GM18520 (cell line): ENCODE measurements around the gene TNS4.

Experiments used
- ATAC-seq: cut with Tn5 transposase; IDR thresholded peaks from one replicate; pipeline ENCODE4 v1.9.1; 2021; ENCODE audit not compliant: unreplicated experiment

The TNS4 gene

DNA sequence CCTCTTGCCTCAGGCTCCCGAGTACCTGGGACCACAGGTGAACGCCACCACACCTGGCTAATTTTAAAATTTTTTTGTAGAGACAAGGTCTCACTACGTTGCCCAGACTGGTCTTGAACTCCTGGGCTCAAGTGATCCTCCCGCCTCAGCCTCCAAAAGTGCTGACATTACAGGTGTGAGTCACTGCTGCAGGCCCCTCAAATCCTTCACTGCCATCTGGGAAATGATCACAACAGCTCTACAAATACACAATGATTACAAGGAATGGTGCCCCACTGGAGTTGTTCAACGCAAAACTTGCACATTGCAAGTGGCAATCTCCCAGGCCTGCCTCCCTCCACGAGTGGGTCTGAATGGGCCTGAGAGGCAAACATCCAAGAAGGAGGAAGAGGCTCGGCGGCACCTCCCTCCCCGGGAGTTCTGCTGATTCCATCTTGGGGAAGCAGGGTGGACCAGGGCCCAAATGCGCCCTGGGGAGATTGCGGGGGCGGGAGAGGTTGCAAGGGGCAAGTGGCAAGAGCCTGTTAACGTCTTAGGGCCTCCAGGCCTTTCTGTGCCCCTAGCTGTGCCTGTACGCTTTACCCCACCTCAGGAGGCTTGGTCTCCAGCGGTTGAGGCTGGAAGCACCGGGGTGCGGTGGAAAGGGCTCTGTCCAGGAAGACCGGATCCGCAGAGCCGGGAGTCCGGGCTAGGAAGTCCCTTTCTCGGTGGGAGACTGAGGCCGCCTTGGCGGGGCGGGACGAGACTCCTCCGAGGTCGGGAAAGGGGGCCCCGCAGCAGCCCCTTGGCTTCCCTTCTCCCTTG, 58.8 kb downstream of the TNS4 start:
- ATAC-seq = no peak

DNA sequence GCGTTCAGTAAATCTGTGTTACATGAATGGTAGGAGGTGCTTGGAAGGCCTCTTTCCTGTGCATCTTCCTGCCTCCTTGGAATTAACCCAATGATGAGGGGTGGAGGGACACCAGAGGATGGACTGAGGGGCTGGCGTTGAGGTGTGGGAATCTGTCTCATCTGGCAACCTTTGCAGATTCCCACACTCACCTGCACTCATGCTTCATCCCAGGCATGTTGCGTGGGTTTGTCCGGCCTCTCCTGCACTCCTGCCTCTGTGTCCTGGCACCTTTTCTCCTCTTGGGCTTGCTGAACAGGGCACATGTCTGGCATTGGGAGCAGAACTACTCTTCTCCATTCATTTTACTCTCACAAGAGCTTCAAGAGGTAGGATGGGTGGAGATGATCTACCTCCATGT, 61.3 kb downstream of the TNS4 start:
- no peak for ATAC-seq

DNA sequence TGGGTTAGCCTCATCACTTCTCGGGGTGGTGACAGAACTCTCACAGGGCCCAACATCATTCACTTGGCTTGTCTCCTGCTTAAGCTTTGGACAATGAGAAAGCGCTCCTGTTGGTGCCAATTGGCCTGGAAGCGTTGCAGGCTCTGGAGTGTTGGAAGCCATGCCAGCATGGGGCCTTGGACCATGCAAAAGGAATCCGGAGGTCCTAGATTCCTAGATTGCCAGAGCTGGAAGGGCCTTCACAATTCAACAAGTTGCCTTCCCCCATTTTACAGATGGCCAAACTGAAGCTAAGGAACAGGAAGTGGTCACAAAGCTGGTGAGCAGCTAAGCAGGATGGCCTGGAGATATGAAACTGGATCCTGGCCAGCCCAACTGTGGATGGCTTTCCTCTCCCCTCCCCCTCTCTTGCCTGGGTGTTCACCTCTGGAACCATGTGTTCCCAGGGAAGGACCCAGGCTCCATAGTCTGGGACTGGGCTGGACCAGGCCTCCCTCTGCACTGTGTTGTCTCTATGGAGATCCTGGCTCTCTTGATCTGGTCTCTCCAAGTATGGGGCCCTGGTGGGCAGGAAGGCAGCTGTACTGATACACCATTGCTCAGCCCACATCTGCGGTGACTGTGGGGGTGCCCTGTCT, 64.2 kb downstream of the TNS4 start:
- ATAC-seq = no peak

DNA sequence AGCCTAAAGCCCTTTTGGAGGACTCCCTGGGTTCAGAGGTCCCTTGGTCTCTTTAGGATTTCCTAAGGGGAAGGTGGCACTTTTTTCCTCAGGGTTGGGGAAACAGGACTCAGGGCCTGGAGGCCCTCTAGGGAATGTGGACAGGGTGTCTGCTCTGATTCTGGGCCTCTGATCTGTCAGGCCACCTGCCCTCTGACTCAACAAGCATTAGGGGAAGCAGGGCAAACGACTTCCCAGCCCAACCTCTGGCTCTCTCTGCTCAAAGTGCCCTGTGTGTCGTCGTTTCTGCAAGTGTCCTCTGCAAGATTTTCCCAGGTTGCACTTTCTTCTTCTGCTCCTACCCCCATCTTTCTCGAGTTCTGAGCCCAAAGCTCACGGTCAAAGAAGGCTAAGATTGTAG, 64.8 kb downstream of the TNS4 start:
- ATAC-seq = no peak

DNA sequence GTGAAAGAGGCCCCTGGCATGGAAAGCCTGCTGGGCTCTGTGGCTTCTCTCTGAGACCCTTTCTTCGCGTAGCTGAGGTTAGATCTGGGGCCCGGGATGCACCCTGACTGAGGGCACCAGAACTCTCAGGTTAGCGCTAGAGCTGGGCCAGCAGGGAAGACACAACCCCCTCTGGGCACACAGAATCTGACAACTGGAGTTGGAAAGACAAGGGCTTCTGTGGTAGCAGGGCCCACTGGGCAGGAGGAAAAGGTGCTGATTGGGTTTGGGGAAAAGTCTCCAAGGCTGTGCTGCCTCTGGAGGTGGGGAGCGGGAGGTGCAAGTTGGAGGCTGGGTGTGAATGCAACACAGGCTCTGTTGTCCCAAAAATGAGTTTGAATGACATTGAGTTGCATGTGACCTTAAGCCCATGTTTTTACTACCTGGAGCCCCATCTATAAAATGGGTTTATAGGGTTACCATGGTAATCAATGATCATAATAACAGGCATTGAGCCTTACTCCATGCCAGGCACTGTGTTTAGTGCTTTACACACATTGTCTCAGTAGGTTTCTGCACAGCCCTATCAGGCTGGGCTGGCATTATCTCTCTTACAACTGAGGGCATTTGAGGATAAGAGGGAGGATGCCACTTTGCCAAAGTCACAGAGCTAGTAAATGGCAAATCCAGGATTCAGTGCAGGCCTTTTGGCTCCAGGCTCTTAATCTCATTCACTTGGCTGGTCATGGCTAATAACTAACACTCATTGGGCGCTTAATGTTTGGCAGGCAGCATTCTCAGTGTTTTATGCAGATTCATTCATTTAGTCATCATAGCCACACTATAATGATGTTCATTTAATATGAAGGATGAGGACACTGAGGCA, 67.6 kb downstream of the TNS4 start:
- ATAC-seq = no peak

DNA sequence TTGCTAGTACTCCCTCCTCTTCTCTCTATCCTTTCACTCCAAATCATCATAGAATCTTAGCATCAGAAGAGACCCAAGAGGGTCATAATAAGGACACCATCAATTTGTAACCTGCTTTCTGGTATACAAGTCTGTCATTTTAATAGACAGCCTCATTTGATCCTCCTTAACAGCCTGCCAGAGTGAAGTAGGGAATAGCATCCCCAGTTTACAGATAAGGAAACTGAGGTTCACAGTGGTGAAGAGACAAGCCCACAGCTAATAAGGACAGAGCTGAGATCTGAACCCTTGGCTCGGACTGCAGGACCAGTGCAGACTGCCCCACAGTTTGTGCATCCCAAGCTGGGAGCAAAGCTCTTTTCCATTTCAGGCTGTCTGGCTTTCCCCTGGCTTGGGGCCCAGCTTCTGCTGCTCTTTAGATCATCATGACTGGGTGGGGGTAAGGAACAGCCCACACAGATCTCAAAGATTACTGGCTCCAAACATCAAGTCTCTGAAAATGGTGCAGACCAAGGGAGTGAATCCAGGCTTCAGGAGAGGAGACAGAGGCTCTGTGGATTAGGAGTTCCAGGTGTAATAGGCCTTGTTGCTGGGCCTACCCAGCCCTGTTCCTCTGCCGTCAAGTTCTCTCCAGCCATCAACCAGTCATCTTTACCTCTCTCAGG, 68.4 kb downstream of the TNS4 start:
- no peak for ATAC-seq

DNA sequence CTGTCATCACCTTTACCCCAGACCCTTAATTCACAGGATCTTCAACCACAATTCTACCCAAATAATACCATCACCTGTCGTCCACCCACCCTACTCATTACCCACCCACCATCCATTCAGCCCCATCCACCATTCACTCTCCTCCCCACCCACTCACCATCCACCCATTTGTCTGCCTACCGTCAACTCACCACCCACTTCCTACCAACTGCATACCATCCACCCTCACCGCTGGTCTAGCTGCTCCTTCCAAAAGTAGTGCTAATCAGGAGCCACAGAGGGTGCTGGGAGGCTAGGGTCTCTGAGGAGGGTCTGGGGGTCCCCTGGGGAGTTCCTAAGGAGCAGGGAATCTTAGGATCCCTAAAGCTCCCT, 70.2 kb downstream of the TNS4 start:
- ATAC-seq = no peak

DNA sequence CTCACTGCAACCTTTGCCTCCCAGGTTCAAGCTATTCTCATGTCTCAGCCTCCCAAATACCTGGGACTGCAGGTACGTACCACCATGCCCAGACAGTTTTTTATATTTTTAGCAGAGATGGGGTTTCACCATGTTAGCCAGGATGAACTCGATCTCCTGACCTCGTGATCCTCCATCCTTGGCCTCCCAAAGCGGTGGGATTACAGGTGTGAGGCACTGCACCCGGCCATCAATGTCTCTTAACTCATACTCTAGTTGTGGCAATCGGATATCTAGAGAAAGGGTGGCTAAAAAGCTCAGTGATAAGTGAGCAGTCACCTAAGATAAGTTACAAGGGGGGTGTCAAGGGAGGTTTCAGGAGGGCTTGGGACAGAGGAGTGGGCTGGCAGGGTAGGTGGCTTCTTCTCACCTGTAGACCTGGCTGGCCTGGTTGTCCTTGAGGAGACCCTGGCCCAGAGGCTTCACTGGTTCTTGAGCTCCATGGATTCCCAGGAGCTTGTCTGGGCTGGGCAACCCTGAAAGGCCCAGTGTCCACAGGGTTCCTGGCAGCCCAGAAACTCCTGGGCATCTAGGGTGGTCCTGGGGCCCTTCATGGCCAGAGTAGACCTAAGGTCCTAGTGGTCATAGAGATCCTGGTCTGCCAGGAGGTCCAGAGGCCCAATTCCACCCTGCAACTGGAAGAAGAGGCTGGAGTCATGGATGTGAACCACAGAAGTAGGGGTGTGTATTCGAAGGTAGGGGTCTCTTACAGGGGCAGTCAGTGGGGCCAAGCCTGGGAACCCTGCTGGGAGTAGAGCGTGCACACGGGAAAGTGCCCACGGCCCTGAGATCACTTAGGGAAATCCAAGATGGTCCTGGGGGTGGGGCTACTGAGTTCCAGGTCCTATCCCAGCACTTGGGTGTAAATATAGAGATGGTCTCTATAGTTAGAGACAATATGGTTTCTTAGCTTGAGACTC, 70.9 kb downstream of the TNS4 start:
- no peak for ATAC-seq

DNA sequence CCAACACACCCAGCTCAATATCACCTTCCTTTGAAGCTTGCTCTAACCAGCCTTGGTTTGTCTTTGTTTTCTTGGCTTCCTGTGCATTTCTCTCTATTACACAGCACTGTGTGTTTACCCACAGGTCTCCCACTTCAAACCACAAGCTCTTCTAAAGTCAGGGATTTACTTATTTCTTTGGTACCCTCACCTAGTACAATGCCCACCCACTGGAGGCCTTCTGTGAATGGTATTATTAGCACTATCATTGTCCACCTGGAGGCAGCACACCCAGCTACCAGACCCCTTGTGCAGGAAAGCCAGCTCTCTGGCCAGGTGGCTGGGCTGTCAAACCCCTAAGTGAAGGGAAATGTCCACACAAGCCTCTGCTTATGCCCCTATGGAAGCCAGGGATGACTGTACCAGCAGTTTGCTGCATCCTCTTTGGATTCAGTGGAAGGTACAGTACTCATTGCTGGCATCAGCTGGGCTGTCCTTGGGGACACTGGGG, 74.4 kb downstream of the TNS4 start:
- no peak for ATAC-seq
